ENCODE data around the gene NHLH1.
A peak's percentile ranks its signal among the peaks of the same experiment; 100 is the strongest.

The NHLH1 gene

DNA sequence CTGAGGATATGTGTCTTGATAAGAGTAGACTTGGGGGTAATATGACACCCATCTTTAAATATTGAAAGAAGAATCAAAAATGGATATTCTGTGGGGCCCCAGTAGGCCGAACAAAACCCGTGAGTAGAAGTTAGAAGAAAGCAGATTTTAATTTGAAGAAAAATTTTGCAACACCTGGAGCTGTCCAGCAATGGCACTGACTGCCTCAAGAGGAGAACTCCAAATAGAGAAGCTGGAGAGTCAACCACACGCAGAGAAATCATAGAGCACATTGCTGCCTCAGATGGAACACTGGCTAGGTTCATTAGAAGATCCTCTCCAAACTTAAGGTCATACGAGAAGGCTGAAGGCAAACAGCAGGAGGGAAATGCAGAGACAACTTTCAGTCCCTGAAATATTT, 6.8 kb downstream of the NHLH1 start:
- TF ChIP-seq, protein P1, sequence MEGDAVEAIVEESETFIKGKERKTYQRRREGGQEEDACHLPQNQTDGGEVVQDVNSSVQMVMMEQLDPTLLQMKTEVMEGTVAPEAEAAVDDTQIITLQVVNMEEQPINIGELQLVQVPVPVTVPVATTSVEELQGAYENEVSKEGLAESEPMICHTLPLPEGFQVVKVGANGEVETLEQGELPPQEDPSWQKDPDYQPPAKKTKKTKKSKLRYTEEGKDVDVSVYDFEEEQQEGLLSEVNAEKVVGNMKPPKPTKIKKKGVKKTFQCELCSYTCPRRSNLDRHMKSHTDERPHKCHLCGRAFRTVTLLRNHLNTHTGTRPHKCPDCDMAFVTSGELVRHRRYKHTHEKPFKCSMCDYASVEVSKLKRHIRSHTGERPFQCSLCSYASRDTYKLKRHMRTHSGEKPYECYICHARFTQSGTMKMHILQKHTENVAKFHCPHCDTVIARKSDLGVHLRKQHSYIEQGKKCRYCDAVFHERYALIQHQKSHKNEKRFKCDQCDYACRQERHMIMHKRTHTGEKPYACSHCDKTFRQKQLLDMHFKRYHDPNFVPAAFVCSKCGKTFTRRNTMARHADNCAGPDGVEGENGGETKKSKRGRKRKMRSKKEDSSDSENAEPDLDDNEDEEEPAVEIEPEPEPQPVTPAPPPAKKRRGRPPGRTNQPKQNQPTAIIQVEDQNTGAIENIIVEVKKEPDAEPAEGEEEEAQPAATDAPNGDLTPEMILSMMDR (conservative IDR thresholded peaks at IDR 0.05; ENCODE audit: low read depth, low read length): no peak
- Histone ChIP-seq H3K27me3 (ENCODE audit: insufficient read depth, low read depth) (no peaks in the 10 kb centered on the region), H3K36me3 (ENCODE audit: insufficient read depth) (no peaks in the 10 kb centered on the region), H3K27ac (no peak overlapping the region), H2AFZ (ENCODE audit: low read depth) (no peak overlapping the region), H3K79me2 (ENCODE audit: insufficient read depth, low read depth) (no peaks in the 10 kb centered on the region), H3K9ac (no peak overlapping the region), H3K4me2 (no peak overlapping the region), H4K20me1 (ENCODE audit: insufficient read depth) (no peaks in the 10 kb centered on the region), H3K4me3 (IDR thresholded peaks at IDR 0.05; ENCODE audit: insufficient read depth, low read depth, low read length) (no peak overlapping the region), H3K4me1 (ENCODE audit: low read depth, poor library complexity, severe bottlenecking) (no peaks in the 10 kb centered on the region)

DNA sequence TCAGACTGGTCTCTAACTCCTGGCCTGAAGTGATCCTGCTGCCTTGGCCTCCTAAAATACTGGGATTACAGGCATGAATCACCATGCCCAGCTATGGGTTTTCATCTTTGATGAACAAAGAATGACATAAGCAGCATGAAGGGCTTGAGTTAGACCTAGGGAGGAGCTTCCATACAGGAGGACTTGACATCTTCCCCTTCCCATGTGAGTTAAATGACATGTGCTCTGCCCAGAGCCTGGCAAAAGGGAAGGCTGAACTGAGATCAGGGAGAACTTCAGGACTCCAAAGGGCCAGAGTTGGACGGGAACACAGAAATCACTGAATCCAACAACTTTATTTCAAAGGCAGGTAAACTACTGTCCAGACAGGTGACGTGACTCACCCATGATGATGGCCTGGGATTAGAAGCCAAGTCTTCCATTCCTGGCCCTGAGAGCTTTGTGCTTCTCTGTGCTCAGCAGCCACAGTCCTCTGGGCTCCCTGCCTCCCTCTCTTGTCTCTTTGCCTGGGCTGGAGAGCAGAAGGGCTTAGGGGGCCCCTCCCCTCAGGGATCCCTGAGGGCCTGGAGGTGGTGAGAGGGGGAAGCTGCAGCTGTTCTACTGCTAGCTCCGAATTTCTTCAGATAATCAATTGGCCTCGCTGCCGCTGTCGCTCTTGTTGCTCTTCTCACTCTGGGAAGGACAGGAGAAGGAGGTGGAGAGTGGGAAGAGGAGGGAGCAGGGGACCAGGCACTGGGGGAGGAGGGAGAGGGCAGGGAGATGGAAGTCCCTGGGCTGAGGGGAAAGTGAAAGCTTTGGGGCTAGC, 7.6 kb downstream of the NHLH1 start:
- Histone ChIP-seq H3K27ac (no peak overlapping the region), H3K27me3 (ENCODE audit: insufficient read depth, low read depth) (no peaks in the 10 kb centered on the region), H3K79me2 (ENCODE audit: insufficient read depth, low read depth) (no peaks in the 10 kb centered on the region), H3K4me3 (IDR thresholded peaks at IDR 0.05; ENCODE audit: insufficient read depth, low read depth, low read length) (no peak overlapping the region), H3K4me1 (ENCODE audit: low read depth, poor library complexity, severe bottlenecking) (no peaks in the 10 kb centered on the region), H3K36me3 (ENCODE audit: insufficient read depth) (no peaks in the 10 kb centered on the region), H3K9ac (no peak overlapping the region), H3K4me2 (no peak overlapping the region), H2AFZ (ENCODE audit: low read depth) (no peak overlapping the region), H4K20me1 (ENCODE audit: insufficient read depth) (no peaks in the 10 kb centered on the region)
- TF ChIP-seq, protein P1 (conservative IDR thresholded peaks at IDR 0.05; ENCODE audit: low read depth, low read length): no peak

DNA sequence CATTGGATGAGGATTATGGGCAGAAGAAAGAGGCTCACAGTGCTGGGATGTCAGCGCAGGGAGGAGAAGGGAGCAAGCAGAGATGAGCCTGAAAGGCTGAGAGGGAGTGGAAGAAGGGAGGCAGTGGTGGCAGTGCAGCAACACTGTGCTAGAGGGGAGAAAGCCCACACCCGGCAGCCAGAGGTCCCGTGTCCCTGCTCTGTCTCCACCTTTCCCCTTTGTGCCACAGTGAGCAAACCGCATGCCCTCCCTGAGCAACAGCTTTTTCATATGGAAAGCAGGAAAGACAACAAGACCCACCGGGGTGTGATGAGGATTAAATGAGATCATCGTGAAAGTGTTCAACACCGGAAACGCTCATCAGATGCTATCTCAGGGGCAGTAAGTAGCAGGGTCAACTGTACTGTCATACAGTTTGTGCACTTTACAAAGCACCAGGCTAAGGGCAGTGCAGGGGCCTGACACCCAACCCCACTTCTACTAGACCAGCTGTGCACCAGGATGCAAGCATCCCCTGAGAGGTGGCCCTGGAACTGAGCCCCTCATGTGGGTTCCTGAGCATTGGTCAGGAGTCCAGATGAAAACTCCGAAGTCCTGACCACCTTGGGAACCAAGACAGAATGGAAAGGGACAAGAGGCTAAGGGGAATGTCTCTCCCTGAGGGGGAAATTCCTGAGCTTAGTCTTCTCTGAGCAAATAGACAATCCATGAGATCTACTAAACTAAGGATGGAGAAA, 9.1 kb downstream of the NHLH1 start:
- Histone ChIP-seq H3K36me3 (ENCODE audit: insufficient read depth) (no peaks in the 10 kb centered on the region), H3K27me3 (ENCODE audit: insufficient read depth, low read depth) (no peaks in the 10 kb centered on the region), H3K9ac (no peak overlapping the region), H4K20me1 (ENCODE audit: insufficient read depth) (no peaks in the 10 kb centered on the region), H3K4me1 (ENCODE audit: low read depth, poor library complexity, severe bottlenecking) (no peaks in the 10 kb centered on the region), H3K4me3 (IDR thresholded peaks at IDR 0.05; ENCODE audit: insufficient read depth, low read depth, low read length) (no peak overlapping the region), H3K79me2 (ENCODE audit: insufficient read depth, low read depth) (no peaks in the 10 kb centered on the region), H3K27ac (no peak overlapping the region), H3K4me2 (no peak overlapping the region), H2AFZ (ENCODE audit: low read depth) (peak overlapping the region; percentile 29; the same call in 1 of the 2 replicates)
- TF ChIP-seq, protein P1 (conservative IDR thresholded peaks at IDR 0.05; ENCODE audit: low read depth, low read length): no peak

DNA sequence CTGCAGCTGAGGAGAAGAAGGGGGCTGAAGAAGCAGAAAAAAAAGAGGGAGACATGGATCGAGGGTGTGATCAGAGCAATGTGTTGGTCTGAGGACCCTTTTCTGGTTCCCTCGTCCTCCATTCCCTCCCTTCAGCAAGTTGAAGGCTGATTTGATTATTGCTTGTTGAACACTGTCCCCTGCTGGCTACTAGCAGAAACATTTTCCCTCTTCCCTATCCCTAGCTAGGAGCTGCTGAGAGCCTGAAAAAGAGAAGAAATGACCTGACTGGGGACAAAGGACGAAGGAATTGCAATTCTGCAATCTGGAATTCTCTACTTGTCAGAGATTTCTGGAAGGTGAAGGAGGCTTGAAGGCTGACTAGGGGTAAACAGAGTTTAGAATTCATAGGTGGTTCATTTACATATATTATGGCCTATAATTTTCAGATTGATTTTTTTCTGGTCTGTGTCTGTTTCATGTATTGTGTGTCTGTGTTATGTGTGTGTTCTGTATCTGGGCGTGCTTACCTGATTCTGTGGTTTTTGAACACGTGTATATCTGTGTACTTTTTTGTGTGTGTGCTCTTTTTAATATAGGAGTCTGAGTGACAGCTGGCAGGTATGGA, 9.8 kb downstream of the NHLH1 start:
- no peak overlapping the region for H3K9ac ChIP-seq
- H4K20me1 ChIP-seq (ENCODE audit: insufficient read depth): no peaks in the 10 kb centered on the region
- H2AFZ ChIP-seq (ENCODE audit: low read depth): peak overlapping the region; percentile 29; the same call in 1 of the 2 replicates
- no peak overlapping the region for H3K27ac ChIP-seq
- no peaks in the 10 kb centered on the region for H3K27me3 ChIP-seq (ENCODE audit: insufficient read depth, low read depth)
- H3K36me3 ChIP-seq (ENCODE audit: insufficient read depth): no peaks in the 10 kb centered on the region
- H3K79me2 ChIP-seq (ENCODE audit: insufficient read depth, low read depth): no peaks in the 10 kb centered on the region
- H3K4me1 ChIP-seq (ENCODE audit: low read depth, poor library complexity, severe bottlenecking): no peaks in the 10 kb centered on the region
- H3K4me3 ChIP-seq (IDR thresholded peaks at IDR 0.05; ENCODE audit: insufficient read depth, low read depth, low read length): no peak overlapping the region
- H3K4me2 ChIP-seq: no peak overlapping the region
- TF ChIP-seq, protein P1 (conservative IDR thresholded peaks at IDR 0.05; ENCODE audit: low read depth, low read length): peak; percentile 100

Measured in KMS-11 (cell line).